PC-9 (cell line): ENCODE data around the gene PTPRM. TPM values are rescaled to one million over a fixed set of nuclear protein-coding genes. Genes with fewer than 3 reads are reported as not detected.

Source experiments
- BruUV-seq: library from RNA; stranded (reverse); fragments of 400-500 nt; replicated peaks from 2 replicates; lab custom pipeline; 2021; lab: Mats Ljungman, UMichigan
- CTCF ChIA-PET: fragments of 300-600 bp; sonication (Branson Sonifier 250); formaldehyde crosslinking; loops from one replicate; lab custom pipeline; 2022; ENCODE audit warnings: antibody characterized with exemption; lab: Charles Lee
- POLR2A ChIA-PET: fragments of 300-600 bp; sonication (Branson Sonifier 250); formaldehyde crosslinking; loops from one replicate; lab custom pipeline; 2022; ENCODE audit warnings: antibody characterized with exemption; ENCODE audit not compliant: unreplicated experiment; lab: Charles Lee
- DNase-seq, 2 experiments: peaks; one replicate each; pipeline versions ENCODE4 v3.0.0 to v3.0.0-alpha.2; 2015 to 2022; ENCODE audit warnings: mixed read lengths in 1 of 2
- H2AFZ ChIP-seq: fragments of 200-600 bp; sonication (generic); 2 replicates; pipeline ENCODE4 v1.8.1; 2017; ENCODE audit warnings: antibody characterized with exemption
- H3F3A ChIP-seq: fragments of 200-600 bp; sonication (generic); 2 replicates; pipeline ENCODE4 v1.8.1; 2017; ENCODE audit warnings: antibody characterized with exemption, mild to moderate bottlenecking, low read depth; ENCODE audit not compliant: insufficient read depth
- H3K27ac ChIP-seq: fragments of 200-600 bp; sonication (generic); 2 replicates; pipeline ENCODE4 v1.6.1; 2016; ENCODE audit warnings: mixed run types
- H3K27me3 ChIP-seq: fragments of 200-600 bp; sonication (generic); 2 replicates; pipeline ENCODE4 v1.6.1; 2016; ENCODE audit warnings: low read depth, mixed run types; ENCODE audit not compliant: insufficient read depth
- H3K36me3 ChIP-seq: fragments of 200-600 bp; sonication (generic); 2 replicates; pipeline ENCODE4 v1.6.1; 2016; ENCODE audit warnings: low read depth, mixed run types
- H3K4me1 ChIP-seq: fragments of 200-600 bp; sonication (generic); replicated peaks from 2 replicates; pipeline ENCODE4 v1.6.1; 2016; ENCODE audit warnings: mixed run types; ENCODE audit not compliant: insufficient read depth
- H3K4me2 ChIP-seq: fragments of 200-600 bp; sonication (generic); 2 replicates; pipeline ENCODE4 v1.6.1; 2017; ENCODE audit warnings: mixed run types
- H3K4me3 ChIP-seq: fragments of 200-600 bp; sonication (generic); 2 replicates; pipeline ENCODE4 v1.6.1; 2016; ENCODE audit warnings: mixed run types
- H3K79me2 ChIP-seq: fragments of 200-600 bp; sonication (generic); 2 replicates; pipeline ENCODE4 v1.6.1; 2017; ENCODE audit warnings: low read depth, mixed run types
- H3K9me2 ChIP-seq: fragments of 200-600 bp; sonication (generic); 2 replicates; pipeline ENCODE4 v1.8.1; 2017; ENCODE audit warnings: mild to moderate bottlenecking; ENCODE audit not compliant: insufficient read depth
- H3K9me3 ChIP-seq: fragments of 200-600 bp; sonication (generic); 2 replicates; pipeline ENCODE4 v1.8.1; 2016; ENCODE audit warnings: low read depth; ENCODE audit not compliant: insufficient read depth
- H4K20me1 ChIP-seq: fragments of 200-600 bp; sonication (generic); 2 replicates; pipeline ENCODE4 v1.8.1; 2017; ENCODE audit not compliant: insufficient read depth
- CTCF ChIP-seq: fragments of 200-600 bp; sonication (generic); conservative IDR thresholded peaks from 2 replicates; pipeline ENCODE4 v1.6.1; 2017; ENCODE audit warnings: mixed run types, antibody characterized with exemption, mild to moderate bottlenecking, moderate library complexity
- EZH2 ChIP-seq: fragments of 200-600 bp; sonication (generic); IDR thresholded peaks from 2 replicates; pipeline ENCODE4 v1.8.0; 2017; ENCODE audit warnings: antibody characterized with exemption, low read depth
- intact Hi-C: fragments of 100-400 bp; cut with micrococcal nuclease; formaldehyde crosslinking; loops from one replicate; pipeline ENCODE4 v1.10.0; 2022; ENCODE audit not compliant: unreplicated experiment
- total RNA-seq: library from RNA; stranded (reverse); gene quantifications from 2 replicates; pipeline ENCODE4 v1.2.3, GENCODE V29; 2021

PTPRM gene
- total RNA-seq, 1 experiment from 2014 or later: 32.5 TPM

GRCh38 chr18:8365528-8365927 is 798.4 kb downstream of the PTPRM start:
- H4K20me1 ChIP-seq: no peaks in the 10 kb centered on the region
- no peak for DNase-seq
- no TSS peak for BruUV-seq
- H3K36me3 ChIP-seq: no peaks in the 10 kb centered on the region
- no peaks in the 10 kb centered on the region for H3K9me3 ChIP-seq
- no peak overlapping the region for H2AFZ ChIP-seq
- intact Hi-C loops: no loop called here
- H3K4me1 ChIP-seq: no peaks in the 10 kb centered on the region
- H3K4me3 ChIP-seq: no peak overlapping the region
- H3K27ac ChIP-seq: no peak overlapping the region
- H3K79me2 ChIP-seq: no peaks in the 10 kb centered on the region
- no peak overlapping the region for H3K4me2 ChIP-seq
- TF ChIP-seq CTCF: no peak
- no peak for TF ChIP-seq EZH2
- no peaks in the 10 kb centered on the region for H3K27me3 ChIP-seq
- ChIA-PET CTCF (no interaction called here), POLR2A (no interaction called here)
- no peaks in the 10 kb centered on the region for H3K9me2 ChIP-seq
- H3F3A ChIP-seq: no peaks in the 10 kb centered on the region

DNA sequence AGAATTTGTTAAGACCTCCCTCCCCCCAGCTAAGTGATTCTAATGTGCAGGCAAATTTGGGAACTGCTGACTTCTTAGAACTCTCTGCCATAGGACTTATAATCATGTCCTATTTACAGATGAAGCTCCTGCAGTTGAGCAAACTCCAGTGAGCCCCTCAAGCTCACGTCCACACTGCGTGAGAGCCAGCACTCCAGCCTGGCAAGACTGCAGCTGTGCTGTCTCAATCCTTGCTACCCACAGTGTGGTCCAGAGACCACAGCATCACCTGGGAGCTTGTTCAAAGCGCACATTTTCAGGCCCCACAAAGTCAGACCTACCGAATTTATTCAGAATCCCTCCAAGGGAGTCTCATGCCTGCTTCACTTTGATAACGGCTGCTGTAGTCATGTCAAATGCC is 799.0 kb downstream of the PTPRM start:
- no peaks in the 10 kb centered on the region for H3F3A ChIP-seq
- no peak overlapping the region for H3K27ac ChIP-seq
- H2AFZ ChIP-seq: no peak overlapping the region
- CTCF ChIA-PET: no interaction called here
- no peak overlapping the region for H3K4me3 ChIP-seq
- TF ChIP-seq CTCF (no peak), EZH2 (no peak)
- H4K20me1 ChIP-seq: no peaks in the 10 kb centered on the region
- no peaks in the 10 kb centered on the region for H3K36me3 ChIP-seq
- no peaks in the 10 kb centered on the region for H3K9me3 ChIP-seq
- DNase-seq: no peak
- no TSS peak for BruUV-seq
- H3K4me2 ChIP-seq: no peak overlapping the region
- no peaks in the 10 kb centered on the region for H3K27me3 ChIP-seq
- H3K4me1 ChIP-seq: no peaks in the 10 kb centered on the region
- POLR2A ChIA-PET: no interaction called here
- no peaks in the 10 kb centered on the region for H3K79me2 ChIP-seq
- no peaks in the 10 kb centered on the region for H3K9me2 ChIP-seq
- intact Hi-C loops: no loop called here

DNA sequence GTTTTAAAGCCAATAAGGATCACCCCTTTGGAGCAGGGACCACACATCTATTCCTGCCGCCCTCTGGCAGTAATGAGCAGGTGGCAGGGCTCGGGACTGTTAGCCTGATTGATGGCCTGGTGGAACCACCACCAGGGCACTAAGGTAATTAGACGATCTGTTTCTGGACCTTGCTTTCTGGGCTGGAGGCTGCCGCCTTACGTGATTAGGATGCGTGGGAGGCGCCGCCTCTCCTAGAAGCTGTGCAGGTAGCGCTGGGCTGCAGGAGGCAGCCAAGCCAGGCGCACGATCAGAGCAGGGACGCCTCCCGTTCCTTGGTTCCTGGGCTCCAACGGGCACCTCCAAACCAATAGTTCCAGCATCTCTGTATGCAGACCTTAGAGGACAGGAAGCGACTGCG is 799.5 kb downstream of the PTPRM start:
- CTCF ChIA-PET: no interaction called here
- DNase-seq: no peak
- Histone ChIP-seq H3K4me1 (no peaks in the 10 kb centered on the region), H3K9me2 (no peaks in the 10 kb centered on the region), H3K4me3 (no peak overlapping the region), H2AFZ (no peak overlapping the region), H3K9me3 (no peaks in the 10 kb centered on the region), H3K4me2 (no peak overlapping the region), H3F3A (no peaks in the 10 kb centered on the region), H3K27me3 (no peaks in the 10 kb centered on the region), H4K20me1 (no peaks in the 10 kb centered on the region), H3K79me2 (no peaks in the 10 kb centered on the region), H3K27ac (no peak overlapping the region), H3K36me3 (no peaks in the 10 kb centered on the region)
- POLR2A ChIA-PET: no interaction called here
- intact Hi-C loops: no loop called here
- no TSS peak for BruUV-seq
- TF ChIP-seq CTCF (no peak), EZH2 (no peak)
